OCI-LY1 (cell line): ENCODE results near the gene RHBDF2.

ENCODE experiments used
- CTCF ChIP-seq: fragments of 200-600 bp; sonication (generic), shearing (Covaris generic); IDR thresholded peaks from 2 replicates; pipeline ENCODE4 v1.5.1; 2017; ENCODE audit warnings: mild to moderate bottlenecking, antibody characterized with exemption, low read length, moderate library complexity, mixed read lengths
- EZH2 ChIP-seq: fragments of 200-600 bp; sonication (generic), shearing (Covaris generic); IDR thresholded peaks from 2 replicates; pipeline ENCODE4 v1.8.0; 2017; ENCODE audit warnings: borderline replicate concordance, mixed run types, mild to moderate bottlenecking, antibody characterized with exemption, low read length, moderate library complexity, mixed read lengths

- TF ChIP-seq CTCF, result peak; percentile 47
- TF ChIP-seq EZH2, result no peak
Observed at GRCh38 chr17:76528528-76529223, 27.5 kb upstream of the RHBDF2 start.
